Mucosa of rectum (tissue), 2 donors: ENCODE data around the gene ANKRD60.

Source experiments
- H3K27ac ChIP-seq, 2 donors: one replicate each; pipeline ENCODE4 v1.7.0; 2013; ENCODE audit warnings: inconsistent platforms in 2 of 2, low read depth in 2 of 2, low read length in 2 of 2
- H3K27me3 ChIP-seq, 2 donors: one replicate each; pipeline ENCODE4 v1.7.0; 2013; ENCODE audit warnings: low read length in 2 of 2; ENCODE audit not compliant: control insufficient read depth in 2 of 2, insufficient read depth in 2 of 2
- H3K36me3 ChIP-seq, 2 donors: one replicate each; pipeline ENCODE4 v1.7.0; 2013; ENCODE audit warnings: low read length in 2 of 2; ENCODE audit not compliant: control insufficient read depth in 2 of 2, insufficient read depth in 2 of 2
- H3K4me1 ChIP-seq, 2 donors: one replicate each; pipeline ENCODE4 v1.7.0; 2013; ENCODE audit warnings: low read length in 2 of 2, mild to moderate bottlenecking in 1 of 2; ENCODE audit not compliant: control insufficient read depth in 2 of 2, insufficient read depth in 2 of 2
- H3K4me3 ChIP-seq, 2 donors: one replicate each; pipeline ENCODE4 v1.7.0; 2013; ENCODE audit warnings: low read length in 2 of 2
- H3K9ac ChIP-seq, 2 donors: one replicate each; pipeline ENCODE4 v1.7.0; 2013; ENCODE audit warnings: low read length in 2 of 2, low read depth in 1 of 2, mild to moderate bottlenecking in 1 of 2
- H3K9me3 ChIP-seq, 2 donors: one replicate each; pipeline ENCODE4 v1.7.0; 2013; ENCODE audit warnings: low read length in 2 of 2; ENCODE audit not compliant: control insufficient read depth in 2 of 2
- donor health status: healthy.
- donor health status: Normal muscosa, but diverticular disease.

ANKRD60 gene

DNA sequence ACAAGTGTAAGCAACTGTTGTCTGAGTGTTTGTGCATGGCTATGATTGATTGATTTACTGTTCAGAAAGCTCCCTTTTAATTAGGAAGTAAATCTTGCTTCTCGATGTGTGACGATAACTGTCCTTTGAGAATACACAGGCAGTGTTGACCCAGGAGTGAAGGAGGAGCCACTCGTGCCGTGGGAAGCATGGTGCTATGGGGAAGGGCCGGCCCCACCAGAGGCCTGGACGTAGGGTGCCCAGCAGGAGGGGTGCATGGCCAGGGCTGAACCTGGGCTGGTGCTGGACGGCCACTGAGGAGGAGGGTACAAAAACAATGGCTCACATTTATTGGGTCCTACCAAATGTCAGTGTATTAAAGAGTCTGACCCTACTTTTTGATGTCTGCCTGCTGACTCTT lies 60.7 kb downstream of the ANKRD60 start:
- no peaks in the 10 kb centered on the region for H3K9me3 ChIP-seq
- H3K27ac ChIP-seq: no peak overlapping the region
- no peak overlapping the region for H3K9ac ChIP-seq
- H3K4me3 ChIP-seq: no peak overlapping the region
- no peaks in the 10 kb centered on the region for H3K27me3 ChIP-seq
- no peaks in the 10 kb centered on the region for H3K4me1 ChIP-seq
- no peaks in the 10 kb centered on the region for H3K36me3 ChIP-seq
